GM21367 (cell line): Measurements from ENCODE around the gene CNTN5.
"Not testable (repeated sequence)": the region's sequence is repeated elsewhere in the genome, so short reads cannot be mapped to it uniquely, and the experiment has no call there.

ENCODE experiments used
- ATAC-seq: cut with Tn5 transposase; IDR thresholded peaks from one replicate; pipeline ENCODE4 v1.9.1; 2021; ENCODE audit not compliant: unreplicated experiment

CNTN5 gene

DNA sequence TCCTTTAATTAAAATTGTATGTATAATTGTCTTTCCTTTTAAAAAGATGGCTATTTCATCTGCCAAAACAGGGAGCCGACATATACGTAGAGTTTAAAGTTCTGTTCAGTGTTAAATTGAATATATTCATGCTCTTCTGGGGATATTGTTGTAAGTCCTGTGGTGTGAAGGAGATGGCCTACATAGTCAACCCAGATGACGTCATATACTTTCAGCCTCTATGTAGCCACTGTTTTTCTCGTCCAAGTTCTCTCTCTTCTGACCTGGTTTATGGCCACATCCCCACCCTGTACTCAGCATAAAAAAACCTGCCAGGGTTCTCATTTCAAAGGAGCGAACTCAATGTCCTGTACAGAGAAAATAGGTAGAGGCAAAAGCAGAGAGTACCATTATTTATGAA lies 1156.9 kb downstream of the CNTN5 start:
- ATAC-seq: no peak

DNA sequence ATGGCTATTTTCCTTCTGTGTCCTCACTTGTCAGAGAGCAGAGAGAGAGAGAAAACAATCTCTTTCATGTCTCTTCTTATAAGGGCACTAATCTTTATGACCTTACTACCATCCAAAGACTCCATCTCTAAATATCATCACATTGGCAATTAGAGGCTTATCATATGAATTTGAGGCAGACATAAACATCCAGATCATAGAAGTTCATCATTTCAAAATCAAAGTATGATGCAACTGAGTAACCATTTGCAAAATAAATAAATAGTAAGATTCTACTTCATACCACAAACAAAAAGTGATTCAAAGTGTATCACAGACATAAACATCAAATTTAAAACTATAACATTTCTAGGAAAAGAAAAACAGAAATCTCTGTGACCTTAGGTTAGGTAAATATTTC lies 1161.6 kb downstream of the CNTN5 start:
- no peak for ATAC-seq

DNA sequence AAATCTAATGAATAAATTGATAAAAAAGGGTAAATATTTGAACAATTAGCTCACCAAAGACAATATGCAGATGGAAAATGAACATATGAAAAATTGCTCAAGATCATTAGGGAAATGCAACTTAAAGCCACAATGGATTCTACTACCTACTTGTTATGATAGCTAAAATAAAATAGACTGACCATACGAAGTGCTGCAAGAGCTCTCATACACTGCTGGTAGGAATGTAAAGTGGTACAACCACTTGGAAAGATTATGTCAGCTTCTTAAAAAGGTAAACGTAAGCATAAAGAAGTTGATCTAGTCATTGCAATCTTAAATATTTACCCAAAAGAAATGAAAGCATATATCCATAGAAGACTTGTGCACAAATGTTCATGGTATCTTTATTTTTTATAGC lies 1162.2 kb downstream of the CNTN5 start:
- no peak for ATAC-seq

DNA sequence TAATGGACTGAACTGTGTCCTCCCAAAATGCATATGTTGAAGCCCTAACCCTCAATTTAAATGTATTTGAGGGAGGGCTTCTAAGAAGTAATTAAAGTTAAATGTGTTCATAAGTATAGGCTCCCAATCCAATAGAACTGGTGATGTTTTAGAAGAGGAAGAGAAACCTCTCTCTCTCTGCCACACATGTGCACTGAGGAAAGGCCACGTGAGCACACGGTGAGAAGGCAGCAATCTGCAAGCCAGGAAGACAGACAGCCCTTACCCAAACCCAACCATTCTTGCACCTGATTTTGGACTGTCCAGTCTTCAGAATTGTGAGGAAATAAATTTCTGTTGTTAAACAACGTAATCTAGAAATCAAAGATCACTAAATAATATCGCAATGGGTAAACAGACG lies 1164.8 kb downstream of the CNTN5 start:
- ATAC-seq: no peak

DNA sequence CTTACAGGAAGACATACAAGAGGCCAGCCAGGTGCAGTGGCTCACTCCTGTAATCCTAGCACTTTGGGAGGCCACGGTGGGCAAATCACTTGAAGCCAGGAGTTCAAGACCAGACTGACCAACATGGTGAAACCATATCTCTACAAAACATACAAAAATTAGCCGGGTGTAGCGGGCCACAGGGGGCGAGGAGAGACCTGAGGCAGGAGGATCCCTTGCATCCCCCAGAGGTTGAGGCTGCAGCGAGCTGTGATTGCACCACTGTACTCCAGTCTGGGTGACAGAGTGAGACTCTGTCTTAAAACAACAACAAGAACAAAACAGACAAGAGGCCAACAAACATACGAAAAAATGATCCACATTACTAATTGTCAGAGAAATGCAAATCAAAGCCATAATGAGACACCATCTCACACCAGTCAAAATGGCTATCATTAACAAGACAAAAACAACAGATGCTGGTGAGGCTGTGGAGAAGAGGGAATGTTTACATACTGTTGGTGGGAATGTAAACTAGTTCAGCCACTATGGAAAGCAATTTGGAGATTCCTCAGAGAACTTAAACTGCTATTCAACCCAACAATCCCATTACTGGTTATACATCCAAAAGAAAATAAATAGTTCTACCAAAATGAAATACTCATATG lies 1167.5 kb downstream of the CNTN5 start:
- ATAC-seq: no peak

DNA sequence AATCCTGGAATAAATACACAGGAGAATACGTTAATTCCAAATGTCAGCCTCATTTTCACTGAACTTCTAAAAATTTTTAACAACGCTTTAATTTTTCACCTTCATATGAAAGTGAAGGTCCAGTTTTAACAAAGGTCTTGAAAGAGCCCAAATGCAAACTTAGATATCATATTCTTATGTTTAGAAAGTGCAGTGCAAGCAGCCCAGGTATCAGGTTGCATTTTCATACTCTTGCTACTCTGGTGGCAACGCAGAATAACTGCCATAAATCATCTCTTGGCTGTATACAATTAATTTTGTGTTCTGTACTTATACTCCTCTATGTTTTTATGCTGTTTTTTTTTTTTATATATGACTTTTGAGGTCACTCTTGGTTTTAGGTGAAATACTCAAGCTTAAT lies 1169.6 kb downstream of the CNTN5 start:
- no peak for ATAC-seq

DNA sequence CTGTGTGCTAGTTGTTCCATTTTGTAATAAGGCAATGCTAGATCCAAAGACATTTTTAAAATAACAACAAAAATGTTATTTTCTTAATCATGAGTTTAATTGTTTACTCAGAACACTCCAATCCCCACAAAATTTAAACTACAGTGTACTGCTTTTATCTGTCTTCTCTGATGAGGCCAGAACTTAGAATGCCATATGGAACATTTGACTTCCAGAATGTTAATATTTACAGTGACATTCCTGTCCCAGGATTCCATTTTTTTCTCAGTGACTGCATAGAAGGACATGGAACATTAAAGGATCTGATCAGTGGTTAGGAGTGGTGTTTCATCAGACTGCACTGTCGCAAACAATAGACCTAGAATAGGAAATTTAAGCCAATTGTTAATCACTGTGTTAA lies 1171.4 kb downstream of the CNTN5 start:
- ATAC-seq: no peak

DNA sequence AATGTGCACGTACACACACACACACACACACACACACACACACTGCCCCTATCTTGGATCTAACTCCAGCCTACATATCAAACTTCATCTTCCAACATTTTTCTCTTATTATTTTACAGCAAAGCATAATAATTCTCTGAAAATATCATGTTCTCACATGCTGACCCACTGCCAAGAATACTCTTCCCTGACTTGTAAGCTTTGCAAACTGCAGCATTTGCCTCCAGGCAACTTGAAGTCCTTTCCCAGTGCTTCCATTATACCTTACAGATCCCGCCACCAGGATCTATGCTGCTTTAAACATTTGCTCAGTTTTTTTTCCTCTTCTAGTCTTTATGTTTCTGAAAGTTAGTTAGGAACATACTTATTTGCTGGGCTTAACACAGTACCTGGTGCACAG lies 1183.0 kb downstream of the CNTN5 start:
- ATAC-seq: no peak

DNA sequence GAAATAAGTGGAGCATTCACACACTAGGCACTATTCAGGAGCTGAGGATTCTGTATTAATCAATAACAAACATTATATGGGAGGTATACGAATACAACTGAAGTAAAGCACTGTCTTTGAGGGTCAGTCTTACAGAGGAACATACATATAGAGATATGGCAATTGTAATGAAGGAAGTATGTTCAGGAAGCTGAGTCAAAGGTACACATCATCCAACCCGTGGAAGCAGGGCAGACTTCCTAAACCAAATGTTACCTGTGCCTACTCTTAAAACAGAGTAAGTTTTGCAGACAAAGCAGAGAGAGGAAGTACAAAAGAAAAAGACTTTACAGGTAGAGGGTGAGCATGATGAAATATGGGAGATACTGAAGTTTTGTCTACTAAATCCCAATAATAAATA lies 1185.2 kb downstream of the CNTN5 start:
- ATAC-seq: no peak

DNA sequence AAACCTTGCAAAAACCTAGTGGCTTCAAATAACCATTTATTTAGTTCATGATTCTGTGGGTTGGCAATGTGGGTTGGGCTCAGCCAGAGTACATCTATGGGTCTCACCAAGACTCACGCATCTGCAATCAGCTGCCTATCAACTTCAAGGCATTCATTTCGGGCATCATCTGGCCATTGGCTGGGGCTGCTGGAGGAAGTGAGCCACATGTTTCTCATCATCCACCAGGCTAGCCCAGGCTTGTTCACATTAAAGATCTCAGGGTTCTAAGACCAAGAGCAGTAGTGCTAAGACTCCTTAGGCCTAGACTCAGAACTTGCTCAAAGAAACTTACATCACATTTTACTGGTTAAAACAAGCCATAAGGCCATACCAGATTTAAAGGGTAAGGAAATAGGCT lies 1187.5 kb downstream of the CNTN5 start:
- ATAC-seq: no peak

DNA sequence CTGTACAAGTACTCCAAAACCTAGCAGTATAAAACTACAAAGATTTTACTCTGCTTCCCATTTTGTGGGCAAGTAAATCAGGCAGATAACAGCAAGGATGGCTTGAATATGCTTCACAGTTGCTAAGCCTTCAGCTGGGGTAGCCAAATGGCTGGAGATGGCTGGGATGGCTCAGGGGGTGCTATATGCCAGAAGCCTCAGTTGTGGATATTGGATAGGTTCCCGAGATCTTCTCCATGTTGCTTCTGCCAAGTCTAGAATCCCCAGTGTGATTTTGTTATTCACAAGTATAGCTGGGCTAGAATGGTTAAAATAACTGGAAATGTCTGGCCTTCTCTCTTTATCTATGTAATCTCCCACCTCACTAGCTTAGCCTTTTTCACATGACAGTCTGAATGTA lies 1194.0 kb downstream of the CNTN5 start:
- ATAC-seq: no peak

DNA sequence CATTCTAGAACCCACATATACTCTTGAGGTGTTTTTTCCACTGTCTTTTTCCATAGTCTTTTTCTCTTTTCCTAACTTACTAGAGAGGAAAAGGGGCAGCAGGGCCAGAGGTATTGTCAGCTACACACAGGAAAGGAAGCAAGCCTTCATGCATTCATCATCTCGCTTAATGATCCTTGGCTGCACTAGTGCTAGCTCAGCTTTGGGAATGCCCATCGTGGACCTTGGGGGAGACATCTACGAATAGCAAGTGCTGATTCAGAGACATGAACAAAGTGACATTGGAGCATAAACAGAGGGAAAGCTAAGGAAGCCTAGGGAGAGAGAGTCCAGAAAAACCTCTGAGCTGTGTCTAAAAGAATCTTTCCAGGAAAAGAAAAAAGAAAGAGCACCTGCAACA lies 1200.1 kb downstream of the CNTN5 start:
- no peak for ATAC-seq

DNA sequence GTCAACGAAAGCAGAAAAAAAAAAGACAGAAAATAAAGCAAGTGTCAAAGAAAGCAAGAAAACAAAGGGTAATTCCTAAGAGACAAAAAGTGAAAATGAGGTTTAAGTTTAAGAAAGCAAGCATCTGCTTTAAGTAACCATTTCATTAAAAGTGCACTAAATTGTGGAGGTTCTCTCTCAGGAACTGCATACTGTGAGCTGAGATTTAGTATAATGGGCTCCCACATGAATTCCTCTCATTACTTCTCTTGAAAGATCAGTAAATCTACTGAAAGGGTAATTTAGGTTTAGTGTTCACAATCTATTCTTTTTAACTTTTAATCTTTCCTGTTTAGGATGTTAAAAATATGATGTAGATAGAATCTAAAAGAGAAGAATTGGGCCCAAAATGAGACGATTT lies 1201.0 kb downstream of the CNTN5 start:
- ATAC-seq: no peak

DNA sequence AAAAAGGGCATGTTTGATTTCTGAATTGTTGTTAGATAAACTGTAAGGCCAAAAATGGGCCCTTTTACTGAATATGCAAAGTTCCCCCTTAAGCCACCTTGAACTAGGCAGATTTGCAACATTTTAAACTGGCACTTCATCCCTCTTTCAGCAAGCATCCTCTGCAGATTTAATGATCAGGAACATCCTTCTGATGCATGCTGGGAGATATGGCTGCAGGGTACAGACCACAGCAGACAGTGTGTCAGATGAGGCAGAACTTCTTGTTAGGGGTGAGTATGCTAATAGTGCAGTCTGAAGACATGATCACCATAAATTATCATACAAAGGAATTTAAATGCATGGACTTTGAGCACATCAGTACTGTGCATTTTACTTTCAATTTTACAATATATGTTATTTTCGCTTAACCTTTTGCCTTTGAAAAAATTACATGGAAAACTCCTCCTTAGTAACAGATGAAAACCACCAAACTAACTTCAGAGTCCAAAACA lies 1203.8 kb downstream of the CNTN5 start:
- ATAC-seq: no peak

DNA sequence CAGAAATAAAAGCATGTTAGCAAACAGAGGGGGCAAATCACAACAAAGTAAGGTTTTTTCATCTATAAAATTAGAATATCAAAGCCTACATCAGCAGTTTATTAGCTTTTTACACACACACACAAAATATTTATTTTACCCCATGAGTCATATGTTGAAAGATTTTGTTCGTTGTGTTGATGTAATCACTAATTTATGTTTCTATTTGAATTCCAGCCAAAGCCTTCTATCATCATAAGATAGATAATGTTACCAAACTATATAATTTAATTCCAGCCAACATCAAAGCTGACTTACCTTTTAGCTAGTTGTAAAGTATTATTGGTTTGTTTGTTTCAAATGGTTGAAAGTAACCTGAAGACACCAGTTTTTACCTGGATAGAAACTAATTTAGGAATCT lies 1208.3 kb downstream of the CNTN5 start:
- no peak for ATAC-seq

DNA sequence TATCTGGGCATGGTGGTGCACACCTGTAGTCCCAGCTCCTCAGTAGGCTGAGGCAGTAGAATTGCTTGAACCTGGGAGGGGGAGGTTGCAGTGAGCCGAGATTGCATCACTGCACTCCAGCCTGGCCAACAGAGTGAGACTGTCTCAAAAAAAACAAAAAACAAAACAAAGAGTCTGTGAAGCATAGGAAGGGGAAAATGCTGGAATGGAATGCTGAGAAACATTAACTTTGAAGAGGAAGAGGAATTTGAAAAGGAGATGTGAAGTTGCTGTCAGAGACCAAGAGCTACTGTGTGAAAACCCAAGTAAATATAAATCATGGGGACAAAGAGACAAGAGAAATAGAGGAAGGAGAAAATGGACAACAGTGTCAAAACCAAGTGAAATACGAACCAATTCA lies 1211.3 kb downstream of the CNTN5 start:
- no peak for ATAC-seq

DNA sequence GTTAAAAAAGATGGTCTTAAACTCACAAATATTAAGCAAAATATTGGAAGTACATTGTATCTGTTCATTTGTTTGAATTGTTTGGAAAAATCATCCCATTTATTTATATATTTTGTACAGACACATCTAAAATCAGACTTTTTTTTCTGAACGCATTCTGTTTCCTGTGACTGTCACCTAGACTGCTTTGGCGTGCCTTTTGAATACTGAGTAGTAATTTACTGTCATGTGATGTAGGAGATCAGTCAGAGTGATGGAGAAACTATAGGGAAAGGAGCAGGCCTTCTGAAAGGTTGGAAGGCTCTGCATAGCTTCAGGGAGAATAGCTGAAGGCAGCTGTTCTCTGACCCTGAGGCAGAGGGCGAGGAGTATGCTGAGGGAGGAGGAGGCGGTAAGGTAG lies 1214.3 kb downstream of the CNTN5 start:
- ATAC-seq: no peak

DNA sequence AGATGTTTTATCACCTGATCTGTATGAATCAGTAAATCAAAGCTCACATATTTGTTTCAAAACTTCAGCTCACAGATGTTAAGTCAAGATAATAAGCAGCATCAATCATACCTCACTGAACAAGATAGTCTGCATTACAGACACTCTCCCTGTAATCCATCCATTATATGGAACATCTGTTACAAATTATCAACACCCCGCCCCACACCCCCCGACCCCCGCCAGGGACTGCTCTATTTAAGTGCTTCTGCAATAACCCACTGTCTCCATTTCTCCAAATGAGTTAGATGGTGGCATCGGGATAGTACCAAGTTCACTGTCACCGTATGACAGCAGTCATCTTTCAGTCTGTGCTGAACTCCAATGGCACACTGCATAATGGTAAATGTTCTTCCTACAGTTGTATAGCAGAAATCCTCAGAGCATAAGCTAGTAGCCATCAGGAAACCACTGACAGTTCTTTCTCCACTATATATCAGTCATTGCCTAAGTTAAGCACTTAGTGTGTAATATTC lies 1219.3 kb downstream of the CNTN5 start:
- no peak for ATAC-seq

DNA sequence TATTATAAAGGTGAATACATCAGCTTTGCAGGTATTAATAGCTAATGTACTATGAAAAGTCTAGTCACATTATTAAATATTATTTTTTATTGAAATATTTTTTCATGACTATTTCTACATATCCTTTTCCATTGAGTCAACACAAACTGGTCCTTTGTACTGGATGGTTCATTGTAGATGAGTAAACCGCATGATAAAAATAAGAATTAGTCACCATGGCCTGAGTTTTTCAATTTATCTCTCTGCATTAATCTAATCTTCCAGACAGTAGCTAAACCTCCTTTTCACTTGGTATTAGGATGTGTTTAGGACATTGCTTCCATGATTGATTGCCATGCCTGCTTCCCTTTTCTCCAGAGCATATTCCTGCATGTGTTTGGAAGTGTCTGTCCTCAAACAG lies 1227.0 kb downstream of the CNTN5 start:
- no peak for ATAC-seq

DNA sequence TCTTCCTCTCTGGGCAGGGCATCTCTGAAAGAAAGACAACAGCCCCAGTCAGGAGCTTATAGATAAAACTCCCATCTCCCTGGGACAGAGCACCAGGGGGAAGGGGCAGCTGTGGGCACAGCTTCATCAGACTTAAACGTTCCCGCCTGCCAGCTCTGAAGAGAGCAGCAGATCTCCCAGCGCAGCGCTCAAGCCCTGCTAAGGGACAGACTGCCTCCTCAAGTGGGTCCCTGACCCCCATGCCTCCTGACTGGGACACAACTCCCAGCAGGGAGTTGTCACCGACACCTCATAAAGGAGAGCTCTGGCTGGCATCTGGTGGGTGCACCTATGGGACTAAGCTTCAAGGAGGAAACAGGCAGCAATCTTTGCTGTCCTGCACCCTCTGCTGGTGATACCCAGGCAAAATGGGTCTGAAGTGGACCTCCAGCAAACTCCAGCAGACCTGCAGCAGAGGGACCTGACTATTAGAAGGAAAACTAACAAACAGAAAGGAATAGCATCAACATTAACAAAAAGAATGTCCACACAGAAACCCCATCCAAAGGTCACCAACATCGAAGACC lies 1236.6 kb downstream of the CNTN5 start:
- ATAC-seq: not testable (repeated sequence)

DNA sequence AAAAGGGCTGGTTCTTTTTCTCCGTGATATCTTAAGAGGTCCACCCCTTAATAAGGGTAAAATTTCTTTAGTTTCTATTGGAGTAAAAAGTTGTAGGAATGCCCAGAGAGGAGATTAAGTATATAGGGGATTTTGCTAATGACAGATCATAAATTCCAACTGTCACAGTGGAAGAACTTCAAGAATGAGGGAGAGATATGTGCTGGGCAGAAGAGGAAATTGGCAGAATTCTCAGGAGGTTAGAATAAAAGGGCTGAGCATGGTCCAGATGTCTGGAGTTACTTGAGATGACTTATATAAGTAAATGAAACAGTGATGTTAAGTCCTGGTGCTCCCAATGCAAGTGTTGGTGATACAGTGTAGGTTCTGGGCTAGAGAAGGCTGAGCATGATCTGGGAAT lies 1248.8 kb downstream of the CNTN5 start:
- ATAC-seq: no peak

DNA sequence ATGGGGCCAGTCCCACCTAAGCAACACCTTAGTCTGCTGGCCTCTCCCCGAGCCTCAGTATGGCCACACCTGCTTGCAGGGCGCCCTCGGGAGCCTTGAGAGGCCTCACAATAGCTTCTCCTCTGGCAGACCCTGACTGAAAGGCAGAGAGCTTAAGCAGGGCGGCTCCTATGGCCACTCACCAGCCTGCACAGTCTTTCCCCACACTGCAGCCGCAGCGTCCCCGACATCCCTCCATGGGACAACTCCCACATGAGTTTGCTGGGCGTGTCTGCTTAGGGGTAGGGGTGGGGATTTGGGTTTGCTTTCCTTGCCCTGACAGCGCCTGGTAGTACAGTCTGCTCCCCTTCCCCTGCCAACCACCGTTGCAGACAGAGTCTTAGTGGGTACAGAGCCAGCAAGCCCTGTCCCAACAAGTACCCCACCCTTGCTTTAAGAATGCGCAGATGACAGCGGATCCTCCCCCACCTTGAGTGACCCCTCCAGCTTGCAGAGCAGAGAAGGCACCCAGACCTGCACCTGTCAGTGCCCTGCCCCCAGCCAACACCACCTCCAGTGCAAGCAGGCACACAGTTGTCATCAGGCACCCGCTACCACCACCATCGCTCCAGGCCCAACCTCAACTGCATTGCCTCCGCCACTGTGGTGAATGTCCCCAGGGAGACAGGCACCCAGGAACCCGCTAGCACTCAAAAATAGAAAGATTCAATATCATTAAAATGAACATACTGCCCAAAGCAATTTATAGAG lies 1252.5 kb downstream of the CNTN5 start:
- ATAC-seq: no peak
